Measurements from ENCODE around the gene PILRA. TPM values are rescaled to one million over a fixed set of nuclear protein-coding genes. Genes with fewer than 3 reads are reported as not detected.
A peak's percentile ranks its signal among the peaks of the same experiment; 100 is the strongest.

Gene PILRA
- total and polyA plus RNA-seq, 2 donors (not counting 1 experiment from before 2014, with no cell fraction given): 10.3 to 23.0 TPM

DNA sequence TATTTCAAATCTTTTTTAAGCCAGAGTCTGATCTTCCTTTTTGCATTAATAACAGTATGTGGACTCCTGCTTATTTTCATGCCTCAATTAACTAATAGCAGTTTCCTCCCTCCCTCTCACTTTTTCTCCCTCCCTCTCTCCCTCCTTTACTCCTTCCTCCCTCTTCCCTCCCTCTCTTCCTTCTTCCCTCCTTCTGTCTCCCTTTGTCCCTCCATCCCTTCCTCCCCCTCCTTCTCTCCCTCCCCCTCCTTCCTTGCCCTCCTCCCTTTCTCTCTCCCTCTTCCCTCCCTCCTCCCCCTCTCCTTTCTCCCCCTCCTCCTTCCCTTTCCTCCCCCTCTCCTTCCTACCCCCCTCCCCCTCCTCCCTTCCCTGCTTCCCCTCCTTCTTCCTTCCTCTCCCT, 53.2 kb downstream of the PILRA start:
- Histone ChIP-seq H3K9ac (ENCODE audit: low read length) (no peak overlapping the region), H3K4me3 (ENCODE audit: control extremely low read depth in 1 of 5, extremely low read depth in 1 of 5, insufficient read depth in 1 of 5, low read depth in 2 of 5, low read length in 4 of 5) (no peak overlapping the region), H2AFZ (ENCODE audit: insufficient read depth, low read depth, low read length, poor library complexity, severe bottlenecking) (no peak overlapping the region), H4K20me1 (ENCODE audit: control insufficient read depth, insufficient read depth, low read length, poor library complexity, severe bottlenecking) (peaks cover 13% of the 10 kb centered on the region), H3K4me1 (ENCODE audit: control insufficient read depth in 2 of 2, insufficient read depth in 2 of 2, low read length in 2 of 2) (peaks cover 16 to 19% of the 10 kb centered on the region in 2 donors), H3K4me2 (replicated peaks; ENCODE audit: low read depth, low read length, poor library complexity, severe bottlenecking) (no peak overlapping the region), H3K36me3 (replicated peaks in 1 of 2; ENCODE audit: control extremely low read depth in 1 of 2, control insufficient read depth in 1 of 2, extremely low read depth in 1 of 2, insufficient read depth in 2 of 2, low read length in 1 of 2) (peaks cover 0 to 9% of the 10 kb centered on the region in 2 experiments), H3K27me3 (replicated peaks in 1 of 4; ENCODE audit: control extremely low read depth in 1 of 4, control insufficient read depth in 3 of 4, insufficient read depth in 4 of 4, low read length in 3 of 4) (no peaks in the 10 kb centered on the region), H3K27ac (ENCODE audit: low read length in 2 of 2) (no peak overlapping the region), H3K9me3 (ENCODE audit: control extremely low read depth in 1 of 3, control insufficient read depth in 2 of 3, insufficient read depth in 1 of 3, low read length in 2 of 3) (peaks cover 0 to 7% (median 0%) of the 10 kb centered on the region in 3 donors), H3K79me2 (ENCODE audit: control insufficient read depth, insufficient read depth, low read length) (peaks cover 10% of the 10 kb centered on the region)
- Mint-ChIP-seq H3K27me3 (no peaks in the 10 kb centered on the region), H3K4me3 (no peak overlapping the region), H3K4me1 (peaks cover 21% of the 10 kb centered on the region), H3K27ac (no peak overlapping the region), H3K9me3 (ENCODE audit: insufficient read depth) (no peaks in the 10 kb centered on the region)
- no peak for TF ChIP-seq EZH2 (IDR thresholded peaks at IDR 0.05; ENCODE audit: borderline replicate concordance, insufficient read depth, low read depth, low read length, poor library complexity, severe bottlenecking)
- TF ChIP-seq, protein P1, sequence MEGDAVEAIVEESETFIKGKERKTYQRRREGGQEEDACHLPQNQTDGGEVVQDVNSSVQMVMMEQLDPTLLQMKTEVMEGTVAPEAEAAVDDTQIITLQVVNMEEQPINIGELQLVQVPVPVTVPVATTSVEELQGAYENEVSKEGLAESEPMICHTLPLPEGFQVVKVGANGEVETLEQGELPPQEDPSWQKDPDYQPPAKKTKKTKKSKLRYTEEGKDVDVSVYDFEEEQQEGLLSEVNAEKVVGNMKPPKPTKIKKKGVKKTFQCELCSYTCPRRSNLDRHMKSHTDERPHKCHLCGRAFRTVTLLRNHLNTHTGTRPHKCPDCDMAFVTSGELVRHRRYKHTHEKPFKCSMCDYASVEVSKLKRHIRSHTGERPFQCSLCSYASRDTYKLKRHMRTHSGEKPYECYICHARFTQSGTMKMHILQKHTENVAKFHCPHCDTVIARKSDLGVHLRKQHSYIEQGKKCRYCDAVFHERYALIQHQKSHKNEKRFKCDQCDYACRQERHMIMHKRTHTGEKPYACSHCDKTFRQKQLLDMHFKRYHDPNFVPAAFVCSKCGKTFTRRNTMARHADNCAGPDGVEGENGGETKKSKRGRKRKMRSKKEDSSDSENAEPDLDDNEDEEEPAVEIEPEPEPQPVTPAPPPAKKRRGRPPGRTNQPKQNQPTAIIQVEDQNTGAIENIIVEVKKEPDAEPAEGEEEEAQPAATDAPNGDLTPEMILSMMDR (IDR thresholded peaks at IDR 0.05): no peak
- ChIA-PET POLR2A (no interaction called here), CTCF (interaction anchor here (3.4 kb wide), 1 partner anchor 19 kb away, joined by 19 read pairs; no protein-coding TSS in a partner anchor)
- intact Hi-C loops (cut with micrococcal nuclease): no loop called here
- DNase-seq (no peak), ATAC-seq (ENCODE audit: low read depth) (no peak)

DNA sequence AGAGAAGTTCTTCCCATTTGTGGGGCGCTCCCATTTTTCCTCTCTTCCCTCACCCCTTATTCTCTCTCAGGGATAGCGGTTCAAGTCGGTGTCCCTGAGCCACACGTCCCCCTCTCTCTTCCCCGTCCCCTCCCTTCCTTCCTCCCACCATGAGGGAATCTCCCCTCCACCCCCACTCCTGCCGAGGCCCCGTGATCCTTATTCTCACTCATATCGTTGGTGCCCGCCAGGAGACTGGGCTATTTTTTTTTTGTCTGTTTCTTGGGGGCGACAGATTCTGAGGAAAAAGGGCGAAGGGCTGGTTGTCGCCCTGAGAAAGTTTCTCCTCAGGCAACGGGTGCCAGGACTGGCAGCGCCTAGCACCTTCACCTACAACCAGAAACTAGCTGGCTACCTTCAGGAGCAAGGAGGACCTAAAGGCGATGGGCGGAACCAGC, 54.5 kb downstream of the PILRA start:
- H3K27me3 ChIP-seq (replicated peaks in 1 of 4; ENCODE audit: control extremely low read depth in 1 of 4, control insufficient read depth in 3 of 4, insufficient read depth in 4 of 4, low read length in 3 of 4): no peaks in the 10 kb centered on the region
- TF ChIP-seq EZH2 (IDR thresholded peaks at IDR 0.05; ENCODE audit: borderline replicate concordance, insufficient read depth, low read depth, low read length, poor library complexity, severe bottlenecking): no peak
- TF ChIP-seq, protein P1 (IDR thresholded peaks at IDR 0.05): no peak
- ChIA-PET CTCF (interaction anchor here (0.7 to 3.4 kb wide), 7 partner anchors 12 to 209 kb away, joined by 3 to 19 read pairs (median 4); no protein-coding TSS in a partner anchor), POLR2A (interaction anchor here (0.5 to 3.5 kb wide), 18 partner anchors 9 to 956 kb away, joined by 3 to 44 read pairs (median 8); partner anchors contain the start of genes AP4M1, FBXO24, LAMTOR4 and LRCH4)
- Mint-ChIP-seq H3K27ac (peak overlapping the region; percentile 100), H3K4me3 (peak overlapping the region; percentile 97), H3K4me1 (peaks cover 33% of the 10 kb centered on the region), H3K9me3 (ENCODE audit: insufficient read depth) (no peaks in the 10 kb centered on the region), H3K27me3 (no peaks in the 10 kb centered on the region)
- H3K4me3 ChIP-seq (ENCODE audit: control extremely low read depth in 1 of 5, extremely low read depth in 1 of 5, insufficient read depth in 1 of 5, low read depth in 2 of 5, low read length in 4 of 5): peak overlapping the region in 2 of 5 experiments; percentile 73 to 85
- 56% methylated on average over 12 of the region's 16 CpGs for WGBS (ENCODE audit: insufficient coverage)
- H3K27ac ChIP-seq (ENCODE audit: low read length in 2 of 2): peak overlapping the region; percentile 99 to 100
- DNase-seq (no peak), ATAC-seq (ENCODE audit: low read depth) (no peak)
- H3K4me2 ChIP-seq (replicated peaks; ENCODE audit: low read depth, low read length, poor library complexity, severe bottlenecking): peak overlapping the region; percentile 84
- H3K9ac ChIP-seq (ENCODE audit: low read length): peak overlapping the region; percentile 100
- peaks cover 25% of the 10 kb centered on the region for H4K20me1 ChIP-seq (ENCODE audit: control insufficient read depth, insufficient read depth, low read length, poor library complexity, severe bottlenecking)
- H3K4me1 ChIP-seq (ENCODE audit: control insufficient read depth in 2 of 2, insufficient read depth in 2 of 2, low read length in 2 of 2): peaks cover 24 to 31% of the 10 kb centered on the region in 2 donors
- peaks cover 21% of the 10 kb centered on the region for H3K79me2 ChIP-seq (ENCODE audit: control insufficient read depth, insufficient read depth, low read length)
- intact Hi-C loops (cut with micrococcal nuclease): loop anchor here (1.0 to 2.0 kb wide), 11 partner anchors 9 to 300 kb away; partner anchors contain the start of genes AGFG2, LAMTOR4, MOSPD3 and PPP1R35
- peaks cover 0 to 7% (median 0%) of the 10 kb centered on the region in 3 donors for H3K9me3 ChIP-seq (ENCODE audit: control extremely low read depth in 1 of 3, control insufficient read depth in 2 of 3, insufficient read depth in 1 of 3, low read length in 2 of 3)
- H3K36me3 ChIP-seq (replicated peaks in 1 of 2; ENCODE audit: control extremely low read depth in 1 of 2, control insufficient read depth in 1 of 2, extremely low read depth in 1 of 2, insufficient read depth in 2 of 2, low read length in 1 of 2): peaks cover 0 to 16% of the 10 kb centered on the region in 2 experiments
- peak overlapping the region; percentile 63 for H2AFZ ChIP-seq (ENCODE audit: insufficient read depth, low read depth, low read length, poor library complexity, severe bottlenecking)

Measured in B cell (primary cell).